Tibial nerve (tissue), 4 donors: ENCODE results near the gene REG1A.

Experiments
- EP300 ChIP-seq, 2 donors: sonication (generic); formaldehyde crosslinking; IDR thresholded peaks; one replicate each; pipeline ENCODE4 v1.6.1; 2017; ENCODE audit warnings: antibody characterized with exemption in 2 of 2, mild to moderate bottlenecking in 1 of 2
- POLR2A ChIP-seq, 2 donors: fragments of 450-650 bp; IDR thresholded peaks; one replicate each; pipeline ENCODE4 v1.6.1; 2017; ENCODE audit warnings: antibody characterized with exemption in 2 of 2, mild to moderate bottlenecking in 2 of 2, moderate library complexity in 2 of 2
- TF ChIP-seq, protein P1 (sequence below), 5 experiments: fragments of 200-600 bp in 3 of 5; fragments of 450-650 bp in 2 of 5; sonication (generic) in 3 of 5; IDR thresholded peaks; one replicate each; pipeline ENCODE4 v1.5.1; 2016 to 2019; ENCODE audit warnings: antibody characterized with exemption in 5 of 5, mild to moderate bottlenecking in 3 of 5, moderate library complexity in 2 of 5

DNA sequence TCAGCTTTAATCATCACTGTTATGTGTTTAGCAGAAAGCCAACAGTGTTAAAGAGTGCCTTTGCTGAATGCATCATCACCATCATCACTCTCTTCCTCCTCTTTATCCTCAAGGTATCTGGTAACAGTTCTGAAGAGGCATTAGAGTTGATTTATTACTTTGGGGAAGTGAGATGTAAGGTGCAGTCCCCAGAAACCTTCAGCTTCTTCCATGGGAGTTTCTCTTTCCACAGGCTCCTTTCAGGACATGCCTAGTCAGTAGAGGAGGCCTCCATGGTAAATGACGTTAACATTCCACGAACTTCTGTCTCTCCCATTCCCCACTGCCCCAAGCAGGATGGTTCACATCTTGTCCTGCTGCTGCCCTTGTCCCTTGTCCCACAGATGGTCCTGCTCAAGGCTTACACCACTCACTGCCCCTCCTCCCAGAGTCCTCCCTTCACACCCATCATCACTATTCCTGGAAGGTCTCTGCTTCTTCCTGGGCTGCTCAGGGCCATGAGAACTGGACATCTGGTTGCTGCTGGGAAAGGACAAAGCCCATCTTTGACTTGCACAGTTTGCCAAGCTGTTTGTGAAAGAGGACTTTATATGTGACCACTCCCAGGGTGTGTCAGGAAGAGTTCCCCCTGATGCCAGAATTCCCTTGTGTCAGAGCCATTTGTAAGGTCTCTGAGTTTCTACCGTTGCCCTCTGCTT lies 5.3 kb upstream of the REG1A start:
- TF ChIP-seq POLR2A (IDR thresholded peaks at IDR 0.05) (no peak), EP300 (IDR thresholded peaks at IDR 0.05) (no peak)
- TF ChIP-seq, protein P1, sequence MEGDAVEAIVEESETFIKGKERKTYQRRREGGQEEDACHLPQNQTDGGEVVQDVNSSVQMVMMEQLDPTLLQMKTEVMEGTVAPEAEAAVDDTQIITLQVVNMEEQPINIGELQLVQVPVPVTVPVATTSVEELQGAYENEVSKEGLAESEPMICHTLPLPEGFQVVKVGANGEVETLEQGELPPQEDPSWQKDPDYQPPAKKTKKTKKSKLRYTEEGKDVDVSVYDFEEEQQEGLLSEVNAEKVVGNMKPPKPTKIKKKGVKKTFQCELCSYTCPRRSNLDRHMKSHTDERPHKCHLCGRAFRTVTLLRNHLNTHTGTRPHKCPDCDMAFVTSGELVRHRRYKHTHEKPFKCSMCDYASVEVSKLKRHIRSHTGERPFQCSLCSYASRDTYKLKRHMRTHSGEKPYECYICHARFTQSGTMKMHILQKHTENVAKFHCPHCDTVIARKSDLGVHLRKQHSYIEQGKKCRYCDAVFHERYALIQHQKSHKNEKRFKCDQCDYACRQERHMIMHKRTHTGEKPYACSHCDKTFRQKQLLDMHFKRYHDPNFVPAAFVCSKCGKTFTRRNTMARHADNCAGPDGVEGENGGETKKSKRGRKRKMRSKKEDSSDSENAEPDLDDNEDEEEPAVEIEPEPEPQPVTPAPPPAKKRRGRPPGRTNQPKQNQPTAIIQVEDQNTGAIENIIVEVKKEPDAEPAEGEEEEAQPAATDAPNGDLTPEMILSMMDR (IDR thresholded peaks at IDR 0.05), result no peak
